Endothelial cell (in vitro differentiated cells): Measurements from ENCODE around the gene COL11A1. TPM values are rescaled to one million over a fixed set of nuclear protein-coding genes. Genes with fewer than 3 reads are reported as not detected.

Experiments used
- DNase-seq: peaks from one replicate; pipeline ENCODE4 v3.0.0; 2021; ENCODE audit warnings: low spot score
- H3K27ac Mint-ChIP-seq: one replicate; pipeline ENCODE4 v1.8.0; 2021; ENCODE audit warnings: mixed read lengths, inconsistent platforms; ENCODE audit not compliant: unreplicated experiment
- H3K27me3 Mint-ChIP-seq: one replicate; pipeline ENCODE4 v1.8.0; 2021; ENCODE audit warnings: mild to moderate bottlenecking, moderate library complexity, mixed read lengths, inconsistent platforms; ENCODE audit not compliant: unreplicated experiment
- H3K36me3 Mint-ChIP-seq: one replicate; pipeline ENCODE4 v1.8.0; 2021; ENCODE audit warnings: mild to moderate bottlenecking, low read depth, mixed read lengths, inconsistent platforms; ENCODE audit not compliant: unreplicated experiment
- H3K4me1 Mint-ChIP-seq: one replicate; pipeline ENCODE4 v1.8.0; 2021; ENCODE audit warnings: mild to moderate bottlenecking, mixed read lengths, inconsistent platforms; ENCODE audit not compliant: unreplicated experiment
- H3K4me3 Mint-ChIP-seq: one replicate; pipeline ENCODE4 v1.8.0; 2021; ENCODE audit warnings: mild to moderate bottlenecking, mixed read lengths, inconsistent platforms; ENCODE audit not compliant: unreplicated experiment
- H3K9me3 Mint-ChIP-seq: one replicate; pipeline ENCODE4 v1.8.0; 2021; ENCODE audit warnings: mixed read lengths, inconsistent platforms; ENCODE audit not compliant: unreplicated experiment
- total RNA-seq: library from RNA; stranded (reverse); fragmentation: NEBNext Ultra II Directional; extraction: Animal tissue kit (Norgen Biotek cat#: 25700); gene quantifications from one replicate; pipeline ENCODE4 v1.2.1, GENCODE V29; 2021; ENCODE audit not compliant: unreplicated experiment
- TF ChIP-seq, protein P1 (sequence below): fragments of 200-600 bp; sonication (generic); IDR thresholded peaks from one replicate; pipeline ENCODE4 v1.5.0; 2021; ENCODE audit warnings: antibody characterized with exemption; ENCODE audit not compliant: unreplicated experiment

COL11A1 gene
- total RNA-seq, 1 donor from 2014 or later = 9.2 TPM

DNA sequence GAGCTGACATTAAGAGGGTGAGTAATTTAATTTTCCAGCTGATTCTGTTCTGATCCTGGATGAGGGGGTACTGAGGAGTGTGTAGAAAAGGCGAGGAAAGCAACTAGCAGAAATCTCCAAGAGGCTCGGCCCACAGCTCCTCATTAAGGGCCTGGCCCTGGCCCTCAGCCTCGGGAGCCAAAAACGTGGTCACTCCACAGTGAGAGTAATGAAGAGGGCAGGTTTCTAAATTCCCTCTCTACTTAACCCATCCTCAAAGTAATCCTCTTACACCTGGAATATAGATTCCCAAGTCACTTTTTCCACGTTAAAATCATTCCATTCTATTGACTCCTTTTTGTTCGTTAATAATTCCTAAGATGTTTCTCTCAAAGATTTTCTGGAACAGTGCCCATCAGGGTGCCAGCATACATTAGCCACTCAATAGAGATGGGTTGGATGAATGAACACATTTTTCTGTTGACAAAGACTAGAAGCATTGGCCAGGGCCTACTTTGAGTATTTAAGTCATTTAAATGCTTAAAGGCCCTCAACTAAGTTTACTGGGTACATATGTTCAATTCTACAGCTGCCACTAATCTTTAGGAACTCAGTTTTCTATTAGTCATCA, 1.1 kb upstream of the COL11A1 start:
- no peak for DNase-seq
- H3K27me3 Mint-ChIP-seq = peaks cover 1% of the 10 kb centered on the region
- peak overlapping the region; percentile 8 for H3K4me3 Mint-ChIP-seq
- H3K36me3 Mint-ChIP-seq = no peaks in the 10 kb centered on the region
- no peaks in the 10 kb centered on the region for H3K4me1 Mint-ChIP-seq
- TF ChIP-seq, protein P1, sequence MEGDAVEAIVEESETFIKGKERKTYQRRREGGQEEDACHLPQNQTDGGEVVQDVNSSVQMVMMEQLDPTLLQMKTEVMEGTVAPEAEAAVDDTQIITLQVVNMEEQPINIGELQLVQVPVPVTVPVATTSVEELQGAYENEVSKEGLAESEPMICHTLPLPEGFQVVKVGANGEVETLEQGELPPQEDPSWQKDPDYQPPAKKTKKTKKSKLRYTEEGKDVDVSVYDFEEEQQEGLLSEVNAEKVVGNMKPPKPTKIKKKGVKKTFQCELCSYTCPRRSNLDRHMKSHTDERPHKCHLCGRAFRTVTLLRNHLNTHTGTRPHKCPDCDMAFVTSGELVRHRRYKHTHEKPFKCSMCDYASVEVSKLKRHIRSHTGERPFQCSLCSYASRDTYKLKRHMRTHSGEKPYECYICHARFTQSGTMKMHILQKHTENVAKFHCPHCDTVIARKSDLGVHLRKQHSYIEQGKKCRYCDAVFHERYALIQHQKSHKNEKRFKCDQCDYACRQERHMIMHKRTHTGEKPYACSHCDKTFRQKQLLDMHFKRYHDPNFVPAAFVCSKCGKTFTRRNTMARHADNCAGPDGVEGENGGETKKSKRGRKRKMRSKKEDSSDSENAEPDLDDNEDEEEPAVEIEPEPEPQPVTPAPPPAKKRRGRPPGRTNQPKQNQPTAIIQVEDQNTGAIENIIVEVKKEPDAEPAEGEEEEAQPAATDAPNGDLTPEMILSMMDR = no peak
- H3K27ac Mint-ChIP-seq = no peak overlapping the region
- no peaks in the 10 kb centered on the region for H3K9me3 Mint-ChIP-seq

DNA sequence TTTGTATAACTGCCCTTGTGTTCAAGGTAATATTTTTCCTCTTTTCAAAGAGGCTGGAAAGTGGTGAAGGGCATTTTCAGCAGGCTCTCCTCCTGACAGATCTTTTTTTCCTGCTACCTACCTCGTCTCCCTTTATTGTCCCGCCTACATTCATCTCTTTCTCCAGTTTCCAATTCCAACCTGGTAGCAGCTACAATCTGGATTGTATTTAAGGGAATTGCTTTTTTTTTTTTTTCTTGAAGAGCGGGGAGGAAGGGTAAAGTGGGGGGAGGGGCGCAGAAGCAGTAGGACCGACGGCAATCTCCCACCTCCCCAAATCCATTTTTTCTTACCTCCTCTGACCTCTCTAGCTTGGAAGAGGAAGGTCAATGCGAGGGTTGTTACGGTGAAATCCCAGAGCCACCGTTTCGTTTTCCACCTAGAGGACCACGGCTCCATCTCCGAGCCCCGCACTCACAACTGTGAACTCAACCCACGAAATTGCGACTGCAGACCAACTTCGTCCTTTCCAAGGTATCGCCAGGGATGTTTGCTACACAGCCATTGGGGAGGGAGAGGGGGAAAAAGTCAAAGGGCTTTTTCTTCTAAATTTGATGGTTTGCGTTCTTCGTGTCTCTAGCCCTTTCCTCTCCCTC, 464 bp downstream of the COL11A1 start:
- H3K4me3 Mint-ChIP-seq = peak overlapping the region; percentile 85
- DNase-seq = peak; percentile 13
- peaks cover 1% of the 10 kb centered on the region for H3K27me3 Mint-ChIP-seq
- TF ChIP-seq, protein P1 = no peak
- no peaks in the 10 kb centered on the region for H3K36me3 Mint-ChIP-seq
- H3K9me3 Mint-ChIP-seq = no peaks in the 10 kb centered on the region
- H3K27ac Mint-ChIP-seq = no peak overlapping the region
- H3K4me1 Mint-ChIP-seq = no peaks in the 10 kb centered on the region

DNA sequence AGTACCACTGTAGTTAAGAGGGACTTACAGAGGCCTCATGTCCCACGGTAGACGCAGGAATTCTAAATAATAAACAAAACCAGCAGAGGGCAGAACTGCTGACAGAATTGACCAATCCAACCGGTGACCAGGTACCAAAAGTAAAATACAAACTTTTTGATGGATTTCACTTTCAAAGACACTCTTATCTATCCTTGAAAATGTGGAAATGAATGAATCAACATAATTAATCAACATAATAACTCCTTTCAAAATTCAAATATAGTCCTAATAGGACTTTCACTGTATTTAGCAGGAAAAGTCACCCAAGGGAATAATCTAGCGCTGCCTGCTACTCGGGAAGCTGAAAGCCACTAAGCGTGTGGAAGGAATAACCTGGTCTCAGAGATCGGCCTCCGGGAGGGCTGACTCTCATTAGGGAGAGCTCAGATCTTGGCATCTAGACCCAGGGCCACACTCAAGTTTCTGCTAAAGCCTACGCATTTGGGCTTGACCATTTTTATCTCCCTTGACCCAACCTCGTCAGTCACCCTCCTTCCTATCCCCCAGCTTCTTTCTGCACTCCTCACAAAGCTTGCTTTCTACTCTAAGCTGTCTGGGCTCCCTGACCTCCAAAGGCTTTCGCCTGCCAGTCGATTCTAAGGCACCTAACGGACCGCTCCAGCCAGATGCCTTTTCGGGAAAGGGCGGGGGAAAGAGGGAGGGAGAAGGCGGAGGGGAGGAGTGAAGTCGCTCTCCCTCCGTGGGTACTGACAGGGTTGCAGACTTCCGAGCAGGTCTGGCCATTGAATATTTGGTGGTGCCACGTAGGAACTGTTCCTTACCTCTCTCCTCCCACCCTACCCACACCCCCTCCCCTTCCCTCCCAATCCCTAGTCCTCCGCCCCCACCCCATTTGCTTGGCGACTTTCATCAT, 1.6 kb downstream of the COL11A1 start:
- peak; percentile 38 for DNase-seq
- peaks cover 1% of the 10 kb centered on the region for H3K27me3 Mint-ChIP-seq
- H3K27ac Mint-ChIP-seq = no peak overlapping the region
- no peaks in the 10 kb centered on the region for H3K9me3 Mint-ChIP-seq
- H3K4me1 Mint-ChIP-seq = no peaks in the 10 kb centered on the region
- TF ChIP-seq, protein P1 = peak; percentile 57
- H3K36me3 Mint-ChIP-seq = no peaks in the 10 kb centered on the region
- H3K4me3 Mint-ChIP-seq = peak overlapping the region; percentile 90

DNA sequence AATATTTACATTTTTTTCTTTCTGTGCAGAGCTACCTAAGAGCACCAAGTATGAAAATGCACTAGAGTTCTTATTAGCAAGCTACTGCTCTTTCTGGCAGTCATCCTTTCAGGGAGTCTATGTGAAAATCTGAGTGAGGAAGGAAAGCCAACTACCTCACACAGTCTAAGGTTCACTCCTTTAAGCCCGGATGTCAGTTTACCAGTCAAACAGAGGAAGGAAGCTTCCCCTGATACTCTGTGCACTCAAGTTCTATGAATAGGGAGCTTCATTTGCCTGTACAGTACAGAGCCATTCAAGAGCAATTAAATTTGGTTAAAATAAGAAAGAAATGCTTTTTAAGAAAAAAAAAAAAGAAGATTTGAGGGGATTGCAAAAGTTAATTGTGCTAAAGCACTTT, 6.9 kb downstream of the COL11A1 start:
- Mint-ChIP-seq H3K9me3 (no peaks in the 10 kb centered on the region), H3K27ac (no peak overlapping the region), H3K36me3 (no peaks in the 10 kb centered on the region), H3K4me3 (no peak overlapping the region), H3K27me3 (no peaks in the 10 kb centered on the region), H3K4me1 (peaks cover 4% of the 10 kb centered on the region)
- DNase-seq = no peak
- TF ChIP-seq, protein P1 = no peak

DNA sequence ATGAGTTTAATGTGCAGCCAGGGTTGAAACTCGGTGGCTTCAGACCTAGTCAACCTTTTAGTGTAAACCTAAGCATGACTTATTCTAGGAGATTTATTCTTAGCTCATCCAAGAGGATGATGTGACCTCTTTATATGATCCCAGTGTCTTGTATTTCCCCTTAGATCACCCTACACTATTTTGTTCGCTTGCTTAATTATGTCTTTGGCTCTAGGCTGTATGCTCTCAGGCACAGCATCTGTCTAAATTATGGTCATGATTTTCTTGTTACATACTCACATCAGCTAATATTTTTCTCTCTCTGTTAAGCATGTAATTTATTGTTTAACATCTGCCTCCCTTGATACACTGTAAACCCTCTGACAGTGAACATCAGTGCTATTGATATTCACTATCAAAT, 19.1 kb downstream of the COL11A1 start:
- TF ChIP-seq, protein P1 = no peak
- H3K36me3 Mint-ChIP-seq = no peaks in the 10 kb centered on the region
- no peaks in the 10 kb centered on the region for H3K27me3 Mint-ChIP-seq
- H3K27ac Mint-ChIP-seq = no peak overlapping the region
- H3K9me3 Mint-ChIP-seq = no peaks in the 10 kb centered on the region
- H3K4me1 Mint-ChIP-seq = peaks cover 4% of the 10 kb centered on the region
- no peak overlapping the region for H3K4me3 Mint-ChIP-seq
- no peak for DNase-seq
